OCI-LY1 (cell line): ENCODE measurements around the gene LPAR1.

ENCODE experiments used
- H2AFZ ChIP-seq: fragments of 200-600 bp; sonication (generic), shearing (Covaris generic); 2 replicates; pipeline ENCODE4 v1.6.0; 2014; ENCODE audit warnings: antibody characterized with exemption, mild to moderate bottlenecking, low read length
- H3F3A ChIP-seq: fragments of 200-600 bp; sonication (generic), shearing (Covaris generic); 2 replicates; pipeline ENCODE4 v1.6.0; 2014; ENCODE audit warnings: mild to moderate bottlenecking, antibody characterized with exemption, low read length, moderate library complexity; ENCODE audit not compliant: insufficient read depth
- H3K27ac ChIP-seq: fragments of 200-600 bp; sonication (generic); 2 replicates; pipeline ENCODE4 v1.5.1; 2014; ENCODE audit warnings: low read length, mixed run types, mild to moderate bottlenecking, low read depth; ENCODE audit not compliant: poor library complexity, severe bottlenecking
- H3K27me3 ChIP-seq: fragments of 200-600 bp; sonication (generic); 2 replicates; pipeline ENCODE4 v1.6.0; 2014; ENCODE audit warnings: antibody characterized with exemption, mild to moderate bottlenecking, low read length, moderate library complexity; ENCODE audit not compliant: insufficient read depth
- H3K36me3 ChIP-seq: fragments of 200-600 bp; sonication (generic); 2 replicates; pipeline ENCODE4 v1.6.1; 2014; ENCODE audit warnings: mild to moderate bottlenecking, antibody characterized with exemption, low read length, moderate library complexity, mixed read lengths; ENCODE audit not compliant: insufficient read depth
- H3K4me1 ChIP-seq: fragments of 200-600 bp; sonication (generic); 2 replicates; pipeline ENCODE4 v1.5.1; 2014; ENCODE audit warnings: mild to moderate bottlenecking, low read length, moderate library complexity; ENCODE audit not compliant: insufficient read depth, severe bottlenecking
- H3K4me2 ChIP-seq: fragments of 200-600 bp; sonication (generic), shearing (Covaris generic); 2 replicates; pipeline ENCODE4 v1.6.1; 2014; ENCODE audit warnings: low read length
- H3K4me3 ChIP-seq: fragments of 200-600 bp; sonication (generic); 2 replicates; pipeline ENCODE4 v1.5.1; 2014; ENCODE audit warnings: low read length, low read depth, mild to moderate bottlenecking, mixed read lengths; ENCODE audit not compliant: poor library complexity, severe bottlenecking
- H3K79me2 ChIP-seq: fragments of 200-600 bp; shearing (Covaris generic); 2 replicates; pipeline ENCODE4 v1.6.1; 2016; ENCODE audit warnings: mixed run types, low read length, mixed read lengths; ENCODE audit not compliant: insufficient read depth
- H3K9ac ChIP-seq: fragments of 200-600 bp; sonication (generic), shearing (Covaris generic); 2 replicates; pipeline ENCODE4 v1.6.1; 2014; ENCODE audit warnings: mild to moderate bottlenecking, low read length, mixed read lengths
- H3K9me2 ChIP-seq: fragments of 200-600 bp; sonication (generic), shearing (Covaris generic); 2 replicates; pipeline ENCODE4 v1.6.1; 2014; ENCODE audit warnings: low read depth, mild to moderate bottlenecking, low read length, mixed read lengths
- H3K9me3 ChIP-seq: fragments of 200-600 bp; shearing (Covaris generic); 2 replicates; pipeline ENCODE4 v1.6.1; 2014; ENCODE audit warnings: low read length, mixed read lengths
- H4K20me1 ChIP-seq: fragments of 200-600 bp; sonication (generic), shearing (Covaris generic); 2 replicates; pipeline ENCODE4 v1.6.0; 2016; ENCODE audit warnings: mild to moderate bottlenecking, low read length; ENCODE audit not compliant: insufficient read depth
- CTCF ChIP-seq: fragments of 200-600 bp; sonication (generic), shearing (Covaris generic); IDR thresholded peaks from 2 replicates; pipeline ENCODE4 v1.5.1; 2017; ENCODE audit warnings: mild to moderate bottlenecking, antibody characterized with exemption, low read length, moderate library complexity, mixed read lengths
- EZH2 ChIP-seq: fragments of 200-600 bp; sonication (generic), shearing (Covaris generic); IDR thresholded peaks from 2 replicates; pipeline ENCODE4 v1.8.0; 2017; ENCODE audit warnings: borderline replicate concordance, mixed run types, mild to moderate bottlenecking, antibody characterized with exemption, low read length, moderate library complexity, mixed read lengths

LPAR1 gene

GRCh38 chr9:110922145-110922544, 116.1 kb downstream of the LPAR1 start:
- Histone ChIP-seq H2AFZ (no peak overlapping the region), H3K27ac (no peak overlapping the region), H3K4me3 (no peak overlapping the region), H3K27me3 (no peaks in the 10 kb centered on the region), H4K20me1 (no peaks in the 10 kb centered on the region), H3K4me2 (no peak overlapping the region), H3K9ac (no peak overlapping the region), H3K36me3 (no peaks in the 10 kb centered on the region), H3K9me2 (no peaks in the 10 kb centered on the region), H3K4me1 (no peaks in the 10 kb centered on the region), H3K9me3 (no peaks in the 10 kb centered on the region), H3F3A (no peaks in the 10 kb centered on the region), H3K79me2 (no peaks in the 10 kb centered on the region)
- TF ChIP-seq CTCF = no peak
- TF ChIP-seq EZH2 = no peak

GRCh38 chr9:110921705-110922104, 116.6 kb downstream of the LPAR1 start:
- no peaks in the 10 kb centered on the region for H4K20me1 ChIP-seq
- no peaks in the 10 kb centered on the region for H3K9me3 ChIP-seq
- H3F3A ChIP-seq = no peaks in the 10 kb centered on the region
- no peaks in the 10 kb centered on the region for H3K27me3 ChIP-seq
- no peaks in the 10 kb centered on the region for H3K9me2 ChIP-seq
- TF ChIP-seq CTCF (no peak), EZH2 (no peak)
- no peak overlapping the region for H3K4me3 ChIP-seq
- no peak overlapping the region for H3K9ac ChIP-seq
- no peaks in the 10 kb centered on the region for H3K4me1 ChIP-seq
- no peaks in the 10 kb centered on the region for H3K79me2 ChIP-seq
- H2AFZ ChIP-seq = no peak overlapping the region
- H3K36me3 ChIP-seq = no peaks in the 10 kb centered on the region
- H3K4me2 ChIP-seq = no peak overlapping the region
- no peak overlapping the region for H3K27ac ChIP-seq

- Histone ChIP-seq H3K79me2 (no peaks in the 10 kb centered on the region), H2AFZ (no peak overlapping the region)
Measured at GRCh38 chr9:110919609-110920008, 118.7 kb downstream of the LPAR1 start.

More at GRCh38 chr9:110919609-110920008, 118.7 kb downstream of the LPAR1 start:
- Histone ChIP-seq H3K36me3 (no peaks in the 10 kb centered on the region), H4K20me1 (no peaks in the 10 kb centered on the region), H3K27me3 (no peaks in the 10 kb centered on the region), H3K9ac (no peak overlapping the region), H3K9me2 (no peaks in the 10 kb centered on the region), H3K4me3 (no peak overlapping the region), H3K4me2 (no peak overlapping the region), H3F3A (no peaks in the 10 kb centered on the region), H3K27ac (no peak overlapping the region), H3K4me1 (no peaks in the 10 kb centered on the region), H3K9me3 (no peaks in the 10 kb centered on the region)
- TF ChIP-seq CTCF (no peak), EZH2 (no peak)
